ENCODE results near the gene CYP27A1.

CYP27A1 gene

GRCh38 chr2:218812861-218813260 is 30.9 kb downstream of the CYP27A1 start:
- DNase-seq, result no peak

- no peak for DNase-seq
Measured at GRCh38 chr2:218813771-218814460, 32.0 kb downstream of the CYP27A1 start.

- no peak for DNase-seq
Measured at GRCh38 chr2:218814540-218815243, 32.7 kb downstream of the CYP27A1 start.

GRCh38 chr2:218815244-218815637 is 33.3 kb downstream of the CYP27A1 start:
- DNase-seq, result no peak

DNA sequence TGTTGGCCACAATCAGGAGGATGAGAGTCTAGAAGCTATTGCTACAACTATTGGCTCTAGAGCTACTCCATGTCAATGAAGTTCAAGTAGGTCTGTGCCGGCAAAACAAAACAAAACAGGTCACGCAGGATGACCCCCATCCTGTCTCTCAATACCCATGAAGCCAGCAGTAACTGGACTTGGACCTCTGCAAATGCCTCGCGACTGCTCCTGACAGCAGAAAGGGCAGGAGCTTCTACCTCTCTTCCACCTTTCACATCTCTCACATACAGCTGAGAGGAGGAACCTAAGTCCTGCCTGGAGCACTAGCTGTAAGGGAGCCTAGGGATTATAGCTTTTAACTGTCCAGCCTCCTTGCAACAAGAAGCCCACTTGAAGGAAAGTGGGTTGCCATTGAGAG is 33.7 kb downstream of the CYP27A1 start:
- DNase-seq, result no peak

- no peak for DNase-seq
Measured at GRCh38 chr2:218816561-218817011, 34.6 kb downstream of the CYP27A1 start.

GRCh38 chr2:218819093-218819492 is 37.1 kb downstream of the CYP27A1 start:
- DNase-seq, result no peak

DNA sequence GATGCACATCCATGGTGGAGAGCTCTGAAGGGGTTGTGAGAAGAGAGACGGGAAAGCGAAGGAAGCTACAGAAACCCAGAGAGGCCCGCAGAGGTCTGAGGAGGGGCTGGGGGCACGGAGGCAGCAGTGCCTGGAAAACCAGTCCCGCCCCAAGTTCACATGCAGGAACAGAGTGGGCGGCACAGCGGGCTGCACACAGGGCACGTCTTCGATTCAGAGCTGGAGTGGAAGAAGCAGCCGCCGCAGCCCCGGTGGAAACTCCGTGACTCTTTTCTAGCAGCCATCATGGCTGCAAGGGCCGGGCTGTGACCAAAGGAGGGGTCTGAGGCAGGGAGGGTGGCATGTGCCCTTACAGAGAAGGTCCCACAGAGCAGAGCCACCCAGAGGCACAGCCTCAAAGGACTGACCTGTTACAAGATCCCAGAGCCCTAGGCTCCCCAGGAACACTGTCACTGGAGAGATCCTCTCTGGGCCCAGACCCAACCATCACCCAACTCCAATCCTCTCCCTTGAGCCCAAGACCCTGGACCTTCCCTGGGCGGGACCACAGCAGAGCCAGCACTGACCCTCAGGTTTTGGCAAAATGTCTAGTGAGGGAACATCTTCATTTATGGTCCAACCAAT is 38.9 kb downstream of the CYP27A1 start:
- DNase-seq, result no peak

- no peak for DNase-seq
Measured at GRCh38 chr2:218821605-218822211, 39.8 kb downstream of the CYP27A1 start.

GRCh38 chr2:218822622-218823021 is 40.7 kb downstream of the CYP27A1 start:
- no peak for DNase-seq

GRCh38 chr2:218823196-218823855 is 41.4 kb downstream of the CYP27A1 start:
- DNase-seq, result no peak

DNA sequence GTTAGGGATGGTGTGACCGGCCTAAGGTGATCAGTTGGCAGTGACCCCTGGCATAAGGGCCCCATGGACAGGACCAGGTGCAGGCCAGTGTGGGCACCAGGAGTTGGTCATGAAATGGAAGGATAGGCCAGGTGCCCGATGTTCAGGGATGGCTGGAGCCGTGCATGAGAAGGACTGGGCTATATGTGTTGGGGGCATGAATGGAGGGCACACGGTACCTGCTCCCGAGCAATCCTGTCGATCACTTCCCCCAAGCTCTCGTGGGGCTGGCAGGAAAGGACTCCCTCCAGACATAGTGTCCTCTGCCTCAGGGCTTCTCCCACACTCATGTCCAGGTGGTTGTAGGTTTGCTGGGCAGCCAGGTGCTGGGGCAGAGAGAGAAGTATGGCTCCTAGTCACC is 42.1 kb downstream of the CYP27A1 start:
- no peak for DNase-seq

GRCh38 chr2:218826791-218827190 is 44.8 kb downstream of the CYP27A1 start:
- DNase-seq, result no peak

DNA sequence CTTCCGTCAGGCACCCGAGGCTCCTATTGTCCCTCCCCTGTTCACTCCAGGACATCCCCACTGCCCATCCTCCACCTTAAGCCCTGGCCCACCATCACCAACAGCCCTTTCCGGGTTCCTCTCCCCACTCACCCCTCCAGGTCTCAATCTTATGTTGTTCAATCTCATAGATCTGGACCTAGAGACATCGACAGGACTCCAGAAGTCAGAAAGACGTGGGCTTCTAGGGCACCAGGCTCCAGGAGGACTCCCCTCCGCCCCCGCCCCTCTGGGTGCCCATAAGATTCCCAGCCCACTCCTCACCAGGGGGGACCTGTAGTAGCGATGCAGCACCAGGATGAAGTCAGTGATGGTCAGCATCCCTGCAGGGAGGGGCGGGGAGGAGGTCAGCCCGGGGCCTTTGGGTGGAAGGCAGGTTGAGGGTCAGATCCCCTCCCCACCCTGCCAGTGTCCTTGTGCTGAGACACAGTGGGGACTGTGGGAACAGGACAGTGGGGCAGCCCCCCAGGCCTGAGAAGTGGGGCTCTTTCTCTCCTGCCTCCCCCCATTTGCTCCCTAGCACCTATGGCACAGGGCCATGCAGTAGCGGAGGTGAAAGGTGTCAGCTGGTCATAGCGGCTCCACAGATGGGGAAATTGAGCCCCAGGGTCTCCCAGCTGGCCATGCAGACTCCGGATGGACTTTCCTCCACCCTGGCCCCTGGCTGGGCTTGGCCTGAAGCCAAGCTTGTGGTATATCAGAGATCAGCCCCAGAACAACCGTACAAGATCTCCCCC is 45.9 kb downstream of the CYP27A1 start:
- DNase-seq, result no peak

DNA sequence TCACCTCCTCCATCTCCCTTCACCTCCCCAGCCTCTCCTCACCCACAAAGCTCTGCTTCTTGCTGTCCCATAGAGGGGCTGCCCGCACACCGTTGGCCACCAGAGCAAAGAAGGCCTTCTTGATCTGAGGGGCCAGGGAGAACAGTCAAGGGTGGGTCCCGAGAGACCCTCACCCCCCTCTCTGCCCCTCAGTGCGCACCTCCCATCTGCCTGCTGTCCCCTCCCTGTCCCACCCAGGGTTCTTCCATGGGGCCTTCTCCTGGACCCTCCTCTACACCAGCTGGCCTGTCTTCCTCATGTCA is 46.5 kb downstream of the CYP27A1 start:
- no peak for DNase-seq

DNA sequence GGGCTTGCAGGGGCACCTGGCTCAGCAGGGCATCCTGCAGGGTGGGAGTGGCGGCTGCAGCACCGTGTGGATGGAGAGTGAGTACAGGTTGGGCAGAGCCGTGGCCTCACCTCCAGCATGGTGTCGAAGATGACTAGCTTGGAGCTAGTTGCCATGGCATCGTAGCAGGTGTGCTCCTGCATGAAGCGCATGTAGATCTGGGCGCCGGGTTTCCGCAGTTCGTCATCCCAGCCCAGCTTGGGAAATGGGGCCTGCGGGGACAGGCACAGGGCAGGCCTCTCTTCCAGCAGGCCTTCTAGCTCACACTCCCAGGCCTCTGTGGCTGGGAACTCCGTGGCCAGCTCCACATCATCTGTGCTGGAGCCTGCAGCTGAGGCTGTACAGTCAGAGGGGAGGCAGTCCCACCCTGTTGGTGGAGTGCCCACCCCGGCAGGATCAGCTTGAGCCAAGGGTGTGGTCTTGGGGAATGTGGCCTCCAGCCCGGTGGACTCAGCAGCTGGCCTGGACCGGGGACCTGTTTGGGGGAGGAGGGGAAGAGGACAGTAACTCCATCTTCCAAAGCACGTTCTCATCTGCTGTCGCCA is 48.0 kb downstream of the CYP27A1 start:
- DNase-seq, result no peak

DNA sequence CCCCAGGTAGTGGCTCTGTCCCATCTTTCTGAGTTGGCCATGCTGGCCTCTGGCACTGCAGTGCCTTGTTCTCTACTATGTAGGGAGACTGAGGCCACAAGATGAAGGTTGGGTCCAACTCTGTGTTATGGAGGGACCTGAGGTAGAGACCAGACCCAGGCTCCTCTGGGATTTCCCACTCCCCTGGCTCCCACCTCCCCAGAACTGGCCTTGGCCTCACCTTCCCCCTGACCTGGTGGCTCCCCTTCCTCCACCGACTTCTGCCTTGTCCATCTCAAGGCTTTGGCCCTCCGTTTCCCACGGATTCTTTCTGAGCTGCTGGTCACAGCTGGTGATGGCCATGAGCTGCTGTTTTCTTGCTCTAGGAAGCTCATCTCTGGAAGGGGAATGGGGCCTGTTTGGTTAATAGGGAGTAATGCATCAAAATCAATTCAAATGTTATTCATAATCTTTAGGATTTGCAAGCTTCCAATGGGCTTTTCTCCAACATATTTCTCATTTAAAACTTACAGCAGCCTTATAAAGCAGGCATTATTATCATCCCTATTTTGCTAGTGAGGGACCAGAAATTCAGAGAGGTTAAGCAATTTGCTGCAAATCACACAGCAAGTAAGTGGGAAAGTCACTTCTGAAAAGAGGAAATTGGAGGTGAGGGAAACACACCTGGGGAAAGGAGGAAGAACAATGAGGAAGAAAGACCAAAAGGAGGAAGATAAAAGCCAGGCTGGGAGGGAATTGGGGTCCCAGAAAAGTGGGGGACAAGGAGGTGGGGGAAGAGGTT is 48.8 kb downstream of the CYP27A1 start:
- DNase-seq, result no peak

GRCh38 chr2:218831378-218831990 is 49.5 kb downstream of the CYP27A1 start, which contains the start of gene PRKAG3:
Gene PRKAG3, minus strand, starts transcription at chr2:218831803.
- no peak for DNase-seq

GRCh38 chr2:218832081-218832480 is 50.1 kb downstream of the CYP27A1 start:
- no peak for DNase-seq

DNA sequence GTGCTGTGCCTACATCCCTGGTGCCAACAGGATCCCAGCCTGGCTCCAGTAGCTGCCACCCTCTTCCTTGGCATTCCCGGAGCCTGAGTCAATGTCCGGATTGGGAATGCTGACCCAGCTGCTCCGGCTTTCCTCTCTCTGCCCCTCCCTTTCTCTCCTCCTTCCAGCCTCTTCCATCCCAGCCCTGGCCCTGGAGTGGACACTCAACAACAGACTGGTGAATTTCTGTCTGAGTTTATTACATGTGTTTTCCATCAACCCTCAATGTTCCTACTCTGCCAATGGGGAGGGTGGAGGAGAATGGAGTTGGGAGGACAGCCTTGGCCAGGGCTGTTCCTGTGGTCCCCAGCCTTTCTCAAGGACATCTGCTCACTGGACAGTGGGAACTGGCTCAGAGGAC is 50.6 kb downstream of the CYP27A1 start:
- no peak for DNase-seq
